Smooth muscle cell (in vitro differentiated cells): ENCODE data around the gene SPOCD1. TPM values are rescaled to one million over a fixed set of nuclear protein-coding genes. Genes with fewer than 3 reads are reported as not detected.

Experiments
- DNase-seq: peaks from one replicate; lab custom pipeline; 2025; ENCODE audit not compliant: unreplicated experiment; lab: John Stamatoyannopoulos, UW
- H2AFZ ChIP-seq: fragments of 200-600 bp; sonication (generic); 2 replicates; pipeline ENCODE4 v1.6.0; 2016; ENCODE audit warnings: antibody characterized with exemption, low read depth, mild to moderate bottlenecking
- H3F3A ChIP-seq: fragments of 200-600 bp; sonication (generic); 2 replicates; pipeline ENCODE4 v1.6.0; 2017; ENCODE audit warnings: antibody characterized with exemption, low read depth
- H3K27ac ChIP-seq: fragments of 200-600 bp; sonication (generic); 2 replicates; pipeline ENCODE4 v1.5.1; 2016; ENCODE audit warnings: low read depth, mild to moderate bottlenecking
- H3K27me3 ChIP-seq: fragments of 200-600 bp; sonication (generic); 2 replicates; pipeline ENCODE4 v1.6.1; 2016; ENCODE audit warnings: low read depth, mild to moderate bottlenecking
- H3K36me3 ChIP-seq: fragments of 200-600 bp; sonication (generic); 2 replicates; pipeline ENCODE4 v1.5.1; 2016; ENCODE audit warnings: low read depth
- H3K4me1 ChIP-seq: fragments of 200-600 bp; sonication (generic); 2 replicates; pipeline ENCODE4 v1.5.1; 2016; ENCODE audit warnings: low read depth
- H3K4me2 ChIP-seq: fragments of 200-600 bp; sonication (generic); 2 replicates; pipeline ENCODE4 v1.6.0; 2016; ENCODE audit warnings: mild to moderate bottlenecking
- H3K4me3 ChIP-seq: fragments of 200-600 bp; sonication (generic); 2 replicates; pipeline ENCODE4 v1.5.1; 2016; ENCODE audit warnings: mild to moderate bottlenecking
- H3K79me2 ChIP-seq: fragments of 200-600 bp; sonication (generic); 2 replicates; pipeline ENCODE4 v1.6.0; 2016; ENCODE audit warnings: low read depth, mild to moderate bottlenecking
- H3K9ac ChIP-seq: fragments of 200-600 bp; sonication (generic); 2 replicates; pipeline ENCODE4 v1.6.0; 2016; ENCODE audit warnings: low read depth
- H3K9me3 ChIP-seq: fragments of 200-600 bp; sonication (generic); replicated peaks from 2 replicates; pipeline ENCODE4 v1.5.1; 2016; ENCODE audit warnings: low read depth
- H4K20me1 ChIP-seq: fragments of 200-600 bp; sonication (generic); 2 replicates; pipeline ENCODE4 v1.6.0; 2016; ENCODE audit warnings: low read depth
- CTCF ChIP-seq: fragments of 200-600 bp; sonication (generic); IDR thresholded peaks from 2 replicates; pipeline ENCODE4 v1.5.1; 2017; ENCODE audit warnings: borderline replicate concordance, mild to moderate bottlenecking, antibody characterized with exemption; ENCODE audit not compliant: insufficient read depth, poor library complexity, severe bottlenecking
- WGBS: methylation state at CpG from one replicate; pipeline ENCODE4 v1.1.7; 2016; ENCODE audit warnings: low lambda C conversion rate; 5-methylcytosine and 5-hydroxymethylcytosine counted together
- polyA plus RNA-seq: library from polyadenylated mRNA; unstranded; fragments of >200 nt; fragmentation: Nextera tagmentation; extraction: Ambion mirVana; gene quantifications from 2 replicates; pipeline ENCODE4 v1.2.1, GENCODE V29; 2016
- total RNA-seq: library from RNA; depleted of rRNA; stranded (reverse); fragments of >200 nt; gene quantifications from 2 replicates; pipeline ENCODE4 v1.2.3, GENCODE V29; 2014

SPOCD1 gene
- total and polyA plus RNA-seq, 2 experiments from 2014 or later: 39.5 to 45.3 TPM

DNA sequence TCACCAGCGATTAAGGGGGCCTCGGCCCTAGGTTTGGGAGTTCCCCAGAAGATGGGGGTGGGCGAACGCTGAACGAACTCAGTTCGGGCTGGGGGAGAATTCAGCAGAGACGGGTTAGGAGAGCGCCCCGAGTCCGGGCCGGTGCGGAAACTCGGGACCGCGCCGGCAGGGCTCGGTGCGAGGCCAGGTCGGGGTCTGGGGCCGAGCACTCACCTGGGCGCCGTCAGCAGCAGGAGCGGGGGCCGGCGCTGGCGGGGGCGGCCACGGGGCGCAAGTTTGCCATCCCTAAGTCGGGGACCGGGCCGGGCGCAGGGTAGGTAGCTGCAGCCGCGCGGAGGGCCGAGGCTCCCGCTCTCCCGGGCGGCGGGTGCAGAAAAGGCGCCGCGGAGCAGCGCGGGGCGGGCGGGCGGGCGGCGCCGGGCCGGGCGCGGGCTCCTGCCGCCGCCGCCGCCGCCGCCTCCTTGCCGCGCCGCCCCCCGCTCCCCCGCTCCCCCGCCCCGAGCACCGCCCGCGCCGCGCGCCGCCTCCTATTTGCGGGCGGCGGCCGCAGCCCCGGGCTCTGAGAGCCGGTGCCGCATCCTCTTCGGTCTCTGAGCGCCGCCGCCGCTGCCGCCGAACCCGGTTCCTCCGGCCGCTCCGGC is 52.0 kb downstream of the SPOCD1 start:
- peak overlapping the region; percentile 16 for H2AFZ ChIP-seq
- WGBS: 0% methylated on average over 15 of the region's 93 CpGs
- H3K4me2 ChIP-seq: peak overlapping the region; percentile 99
- H3K4me1 ChIP-seq: peaks cover 35% of the 10 kb centered on the region
- H3K9ac ChIP-seq: no peak overlapping the region
- no peak overlapping the region for H3K27ac ChIP-seq
- no peaks in the 10 kb centered on the region for H3K36me3 ChIP-seq
- no peaks in the 10 kb centered on the region for H3K27me3 ChIP-seq
- no peaks in the 10 kb centered on the region for H4K20me1 ChIP-seq
- TF ChIP-seq CTCF: no peak
- no peaks in the 10 kb centered on the region for H3K79me2 ChIP-seq
- DNase-seq: no peak
- H3K9me3 ChIP-seq: no peaks in the 10 kb centered on the region
- peaks cover 3% of the 10 kb centered on the region for H3F3A ChIP-seq
- H3K4me3 ChIP-seq: peak overlapping the region; percentile 75

DNA sequence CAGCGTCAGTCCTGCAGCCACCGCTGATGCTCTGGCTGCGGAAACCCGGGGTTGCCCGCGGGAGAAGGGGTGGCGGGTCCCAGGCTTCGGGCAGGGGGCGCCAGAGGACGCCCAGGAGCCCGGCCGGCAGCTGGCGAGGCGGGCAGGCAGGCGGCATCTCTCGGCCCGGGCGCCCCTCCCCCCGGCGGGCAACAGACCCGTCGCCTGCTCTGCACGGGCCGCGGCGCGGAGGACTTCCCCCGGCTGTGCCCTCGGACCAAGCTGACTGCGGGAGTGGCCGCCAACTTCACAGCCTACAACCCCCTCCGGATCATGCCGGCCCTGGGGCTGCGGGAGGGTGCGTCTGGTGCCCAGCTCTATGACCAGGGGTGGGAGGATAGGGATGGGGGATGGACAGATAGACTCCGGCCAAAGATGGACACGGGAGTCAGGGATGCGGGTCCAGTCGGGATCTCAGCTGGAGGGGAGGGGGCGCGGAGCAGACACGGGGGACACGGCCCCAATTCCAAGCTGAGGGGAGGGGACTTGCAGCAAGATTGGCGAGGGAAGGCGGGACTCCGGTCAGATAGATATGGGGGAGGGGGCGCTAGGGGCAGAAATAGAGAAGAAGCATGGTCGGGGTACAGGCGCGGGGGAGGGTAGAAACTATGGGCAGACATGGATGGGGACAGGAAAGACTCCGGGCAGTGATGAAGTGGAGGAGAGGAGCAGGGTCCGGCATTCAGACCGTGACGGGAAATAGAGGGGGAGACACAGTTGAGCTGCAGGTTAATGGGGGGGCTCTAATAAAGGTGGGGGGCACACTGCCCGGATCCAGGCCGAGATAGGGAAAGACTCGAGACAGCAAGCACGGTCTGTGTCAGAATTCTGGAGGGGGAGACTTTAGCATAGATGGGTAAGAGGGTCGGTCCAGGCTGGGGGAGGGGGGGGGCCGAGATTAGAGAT is 52.8 kb downstream of the SPOCD1 start:
- H3K9ac ChIP-seq: no peak overlapping the region
- H3F3A ChIP-seq: peaks cover 3% of the 10 kb centered on the region
- TF ChIP-seq CTCF: peak; percentile 65
- no peaks in the 10 kb centered on the region for H3K36me3 ChIP-seq
- peak overlapping the region; percentile 75 for H3K4me3 ChIP-seq
- peak; percentile 75 for DNase-seq
- under 1% methylated on average over 40 of the region's 60 CpGs for WGBS
- peaks cover 35% of the 10 kb centered on the region for H3K4me1 ChIP-seq
- no peaks in the 10 kb centered on the region for H3K79me2 ChIP-seq
- H3K9me3 ChIP-seq: no peaks in the 10 kb centered on the region
- no peak overlapping the region for H3K27ac ChIP-seq
- H3K27me3 ChIP-seq: no peaks in the 10 kb centered on the region
- peak overlapping the region; percentile 16 for H2AFZ ChIP-seq
- H4K20me1 ChIP-seq: peaks cover 2% of the 10 kb centered on the region
- H3K4me2 ChIP-seq: peak overlapping the region; percentile 99

DNA sequence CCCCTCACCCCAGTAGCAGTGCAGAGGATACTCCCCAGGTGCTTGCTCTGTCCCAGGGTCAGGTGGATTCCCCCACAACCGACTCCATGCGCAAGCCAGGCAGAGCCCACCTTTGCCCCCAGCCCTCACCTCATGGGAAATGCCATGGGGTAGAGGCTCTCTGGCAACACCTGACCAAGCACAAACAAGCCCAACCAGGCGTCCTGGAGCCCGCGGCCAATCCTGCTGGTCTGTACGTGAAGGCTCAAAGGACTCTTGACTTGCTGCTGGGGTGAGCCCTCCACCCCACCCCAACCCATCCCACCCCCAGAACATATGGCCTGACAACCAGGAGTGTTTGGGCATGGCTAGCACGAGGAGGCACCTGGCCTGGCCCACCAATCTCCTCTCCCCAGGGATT is 53.5 kb downstream of the SPOCD1 start:
- H2AFZ ChIP-seq: no peak overlapping the region
- 56% methylated on average over 6 of the region's 7 CpGs for WGBS
- H3K4me3 ChIP-seq: peak overlapping the region; percentile 75
- H3K27me3 ChIP-seq: no peaks in the 10 kb centered on the region
- H3F3A ChIP-seq: peaks cover 3% of the 10 kb centered on the region
- H3K27ac ChIP-seq: peak overlapping the region; percentile 25
- peaks cover 9% of the 10 kb centered on the region for H4K20me1 ChIP-seq
- H3K79me2 ChIP-seq: no peaks in the 10 kb centered on the region
- H3K4me2 ChIP-seq: peak overlapping the region; percentile 99
- H3K36me3 ChIP-seq: no peaks in the 10 kb centered on the region
- no peak overlapping the region for H3K9ac ChIP-seq
- TF ChIP-seq CTCF: no peak
- peaks cover 35% of the 10 kb centered on the region for H3K4me1 ChIP-seq
- DNase-seq: no peak
- no peaks in the 10 kb centered on the region for H3K9me3 ChIP-seq
